Transverse colon (tissue), 4 donors: ENCODE data around the gene ZCWPW1. TPM values are rescaled to one million over a fixed set of nuclear protein-coding genes. Genes with fewer than 3 reads are reported as not detected.

Experiments
- DNase-seq: peaks from one replicate; pipeline ENCODE4 v3.0.0-alpha.2; 2019
- H3K27ac ChIP-seq, 4 donors: fragments of 200-600 bp; sonication (generic); 2 replicates each; pipeline ENCODE4 v1.5.1; 2016 to 2018; ENCODE audit warnings: inconsistent platforms in 4 of 4
- H3K27me3 ChIP-seq: fragments of 200-600 bp; sonication (generic); 2 replicates; pipeline ENCODE4 v1.5.1; 2017; ENCODE audit warnings: inconsistent platforms
- H3K36me3 ChIP-seq, 4 donors: fragments of 200-600 bp; sonication (generic); 2 replicates each; pipeline ENCODE4 v1.5.1; 2017 to 2019; ENCODE audit warnings: inconsistent platforms in 4 of 4
- H3K4me1 ChIP-seq, 4 donors: fragments of 200-600 bp; sonication (generic); 2 replicates each; pipeline ENCODE4 v1.5.1; 2017 to 2020; ENCODE audit warnings: inconsistent platforms in 4 of 4
- H3K4me3 ChIP-seq, 4 donors: fragments of 200-600 bp; sonication (generic); 1 replicate in 1 of 4; 2 replicates in 3 of 4; pipeline versions ENCODE4 v1.5.1 to v1.6.1; 2017 to 2019; ENCODE audit warnings: inconsistent platforms in 4 of 4
- H3K9me3 ChIP-seq, 2 donors: fragments of 200-600 bp; sonication (generic); 2 replicates each; pipeline ENCODE4 v1.5.1; 2017 to 2019; ENCODE audit warnings: inconsistent platforms in 2 of 2
- EP300 ChIP-seq: sonication (generic); formaldehyde crosslinking; IDR thresholded peaks from one replicate; pipeline ENCODE4 v1.6.1; 2017; ENCODE audit warnings: antibody characterized with exemption, low read depth
- POLR2A ChIP-seq: fragments of 450-650 bp; IDR thresholded peaks from one replicate; pipeline ENCODE4 v1.6.1; 2016; ENCODE audit warnings: antibody characterized with exemption, mild to moderate bottlenecking, moderate library complexity
- POLR2AphosphoS5 ChIP-seq, 3 donors: sonication (generic); formaldehyde crosslinking; IDR thresholded peaks; one replicate each; pipeline ENCODE4 v1.6.1; 2016; ENCODE audit warnings: antibody characterized with exemption in 3 of 3
- WGBS, 2 donors: methylation state at CpG; one replicate each; pipeline ENCODE4 v1.1.5; 2018; ENCODE audit warnings: low coverage in 1 of 2; 5-methylcytosine and 5-hydroxymethylcytosine counted together
- in situ Hi-C, 4 donors: fragments of 200-750 bp; cut with MboI; loops; one replicate each; pipeline versions ENCODE4 v1.15.0 to v1.15.1; 2017; ENCODE audit warnings: low sequenced_read_pairs in 3 of 4, low pct_ligation_motif_present in 1 of 4, low pct_unique_long_range_greater_than_20kb in 1 of 4
- intact Hi-C: fragments of 100-400 bp; cut with DNase I; formaldehyde crosslinking; loops from one replicate; pipeline ENCODE4 v1.15.1; 2023; ENCODE audit warnings: low total_unique reads
- total RNA-seq, 4 donors: library from RNA; depleted of rRNA; stranded (reverse); fragments of >200 nt; gene quantifications; one replicate each; pipeline ENCODE4 v1.1.0, GENCODE V29; 2016
- TF ChIP-seq, protein P1 (sequence below), 5 experiments: fragments of 200-600 bp in 3 of 5; fragments of 450-650 bp in 2 of 5; sonication (generic) in 3 of 5; IDR thresholded peaks; 1 replicate in 2 of 5; 2 replicates in 3 of 5; pipeline ENCODE4 v1.5.1; 2016 to 2017; ENCODE audit warnings: antibody characterized with exemption in 5 of 5, inconsistent platforms in 3 of 5, mild to moderate bottlenecking in 2 of 5, moderate library complexity in 1 of 5

ZCWPW1 gene
- total RNA-seq, 4 donors from 2014 or later: 0.68 to 2.4 (median 0.80) TPM; not detected in 1

DNA sequence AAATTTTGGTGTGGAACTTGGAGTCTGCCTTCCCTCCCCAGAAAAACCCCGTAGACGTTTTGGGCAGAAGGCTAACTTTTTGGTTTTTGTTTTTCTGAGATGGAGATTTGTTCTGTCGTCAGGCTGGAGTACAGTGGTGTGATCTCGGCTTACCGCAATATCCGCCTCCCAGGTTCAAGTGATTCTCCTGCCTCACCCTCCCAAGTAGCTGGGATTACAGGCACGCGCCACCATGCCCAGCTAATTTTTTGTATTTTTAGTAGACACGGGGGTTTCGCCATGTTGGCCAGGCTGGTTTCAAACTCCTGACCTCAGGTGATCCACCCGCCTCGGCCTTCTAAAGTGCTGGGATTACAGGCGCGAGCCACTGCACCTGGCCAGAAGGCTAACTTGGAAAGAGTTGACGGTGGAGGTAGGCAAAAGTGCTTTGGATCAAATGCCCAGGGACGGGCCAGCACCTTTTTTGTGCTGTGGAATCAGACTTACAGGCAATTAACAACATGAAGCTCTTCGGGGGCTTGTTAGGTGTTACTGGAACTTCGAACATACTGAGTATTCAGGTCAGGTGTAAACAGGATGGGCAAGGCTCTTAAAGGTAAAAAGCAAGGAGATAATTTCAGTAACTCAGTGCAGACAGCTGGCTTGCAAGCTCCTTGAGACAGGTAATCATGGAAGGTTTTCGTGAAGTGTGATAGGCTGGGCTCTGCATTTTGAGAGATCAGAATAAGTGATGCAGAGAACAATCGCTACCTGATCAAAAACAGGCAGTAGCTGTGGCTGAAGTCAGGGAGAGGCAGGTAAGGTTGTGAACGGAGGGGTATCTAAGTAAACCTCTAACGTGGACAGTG lies 6.0 kb upstream of the ZCWPW1 start:
- Histone ChIP-seq H3K4me1 (peaks cover 24 to 44% (median 30%) of the 10 kb centered on the region in 4 donors), H3K36me3 (peaks cover 0 to 12% (median 0%) of the 10 kb centered on the region in 4 donors), H3K4me3 (peak overlapping the region in 2 of 4 donors; percentile 62 to 85), H3K27me3 (no peaks in the 10 kb centered on the region), H3K27ac (peak overlapping the region; percentile 96 to 98 (median 97)), H3K9me3 (no peaks in the 10 kb centered on the region)
- no peak for DNase-seq
- TF ChIP-seq POLR2A (no peak), EP300 (no peak), POLR2AphosphoS5 (IDR thresholded peaks at IDR 0.05) (no peak)
- TF ChIP-seq, protein P1, sequence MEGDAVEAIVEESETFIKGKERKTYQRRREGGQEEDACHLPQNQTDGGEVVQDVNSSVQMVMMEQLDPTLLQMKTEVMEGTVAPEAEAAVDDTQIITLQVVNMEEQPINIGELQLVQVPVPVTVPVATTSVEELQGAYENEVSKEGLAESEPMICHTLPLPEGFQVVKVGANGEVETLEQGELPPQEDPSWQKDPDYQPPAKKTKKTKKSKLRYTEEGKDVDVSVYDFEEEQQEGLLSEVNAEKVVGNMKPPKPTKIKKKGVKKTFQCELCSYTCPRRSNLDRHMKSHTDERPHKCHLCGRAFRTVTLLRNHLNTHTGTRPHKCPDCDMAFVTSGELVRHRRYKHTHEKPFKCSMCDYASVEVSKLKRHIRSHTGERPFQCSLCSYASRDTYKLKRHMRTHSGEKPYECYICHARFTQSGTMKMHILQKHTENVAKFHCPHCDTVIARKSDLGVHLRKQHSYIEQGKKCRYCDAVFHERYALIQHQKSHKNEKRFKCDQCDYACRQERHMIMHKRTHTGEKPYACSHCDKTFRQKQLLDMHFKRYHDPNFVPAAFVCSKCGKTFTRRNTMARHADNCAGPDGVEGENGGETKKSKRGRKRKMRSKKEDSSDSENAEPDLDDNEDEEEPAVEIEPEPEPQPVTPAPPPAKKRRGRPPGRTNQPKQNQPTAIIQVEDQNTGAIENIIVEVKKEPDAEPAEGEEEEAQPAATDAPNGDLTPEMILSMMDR (IDR thresholded peaks at IDR 0.05): no peak
- WGBS, 2 donors: 61 to 68% methylated on average over 2 to 22 of the region's 22 CpGs
- in situ Hi-C loops (no loop called here), intact Hi-C loops (no loop called here)

DNA sequence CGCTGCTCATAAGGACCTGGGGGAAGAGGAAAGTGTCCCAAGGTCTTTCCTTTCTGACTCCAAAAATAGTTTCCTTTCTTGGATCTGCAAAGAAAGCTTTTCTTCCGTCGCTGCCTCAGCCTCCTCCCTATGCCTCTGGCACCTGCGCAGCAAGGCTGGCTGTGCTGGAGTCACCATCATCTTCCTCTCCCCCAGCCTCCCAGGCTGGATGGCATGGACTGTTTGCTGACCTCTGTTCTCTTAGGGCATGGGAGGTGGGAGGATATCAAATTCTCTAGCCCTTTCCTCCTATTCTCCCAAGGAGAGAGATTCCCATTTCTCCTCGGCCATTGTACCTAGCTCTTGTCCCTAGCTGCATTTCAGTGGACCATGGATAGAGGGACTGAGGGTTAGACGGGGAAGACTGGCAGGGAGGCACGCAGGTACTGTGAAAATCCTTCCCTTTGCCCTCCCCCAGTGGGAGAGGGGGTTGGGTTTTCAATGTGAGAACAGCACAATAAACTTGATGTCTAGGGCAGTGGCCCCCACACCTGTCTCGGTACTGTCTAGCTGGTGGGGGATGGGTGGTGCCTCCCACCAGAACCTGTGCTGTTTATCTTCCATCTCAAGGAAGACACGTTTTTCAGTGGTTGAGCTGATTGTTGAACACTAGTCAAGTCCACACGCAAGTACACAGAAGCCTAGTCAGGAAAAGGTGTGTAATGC lies 5.2 kb upstream of the ZCWPW1 start:
- intact Hi-C loops (no loop called here), in situ Hi-C loops (no loop called here)
- DNase-seq: no peak
- peaks cover 0 to 12% (median 0%) of the 10 kb centered on the region in 4 donors for H3K36me3 ChIP-seq
- H3K4me1 ChIP-seq: peaks cover 24 to 44% (median 30%) of the 10 kb centered on the region in 4 donors
- H3K27me3 ChIP-seq: no peaks in the 10 kb centered on the region
- 73 to 80% methylated on average over 3 to 10 of the region's 10 CpGs for WGBS, 2 donors
- no peak overlapping the region for H3K4me3 ChIP-seq
- peak overlapping the region in 1 of 4 donors; percentile 98 for H3K27ac ChIP-seq
- TF ChIP-seq, protein P1 (IDR thresholded peaks at IDR 0.05): no peak
- TF ChIP-seq POLR2AphosphoS5 (IDR thresholded peaks at IDR 0.05) (no peak), EP300 (no peak), POLR2A (no peak)
- H3K9me3 ChIP-seq: no peaks in the 10 kb centered on the region

DNA sequence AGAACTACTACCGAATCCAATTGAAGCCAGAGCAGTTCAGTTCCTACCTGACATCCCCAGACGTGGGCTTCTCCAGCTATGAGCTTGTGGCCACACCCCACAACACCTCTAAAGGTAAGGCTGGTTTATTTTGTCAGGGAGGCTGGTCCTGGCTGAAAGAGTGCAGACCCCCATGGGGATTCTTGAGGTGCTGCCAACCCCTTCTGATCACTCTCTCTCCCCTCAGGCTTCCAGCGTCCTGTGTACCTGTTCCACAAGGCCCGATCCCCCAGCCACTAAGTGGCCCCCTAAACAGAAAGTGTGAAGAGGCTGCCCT lies 4.7 kb upstream of the ZCWPW1 start:
- Histone ChIP-seq H3K9me3 (no peaks in the 10 kb centered on the region), H3K4me3 (no peak overlapping the region), H3K27ac (no peak overlapping the region), H3K4me1 (peaks cover 24 to 44% (median 30%) of the 10 kb centered on the region in 4 donors), H3K36me3 (peaks cover 0 to 12% (median 0%) of the 10 kb centered on the region in 4 donors), H3K27me3 (no peaks in the 10 kb centered on the region)
- 59 to 80% methylated on average over 1 to 4 of the region's 4 CpGs for WGBS, 2 donors
- in situ Hi-C loops: no loop called here
- DNase-seq: no peak
- TF ChIP-seq EP300 (no peak), POLR2AphosphoS5 (IDR thresholded peaks at IDR 0.05) (no peak), POLR2A (no peak)
- TF ChIP-seq, protein P1 (IDR thresholded peaks at IDR 0.05): no peak
- intact Hi-C loops: no loop called here

DNA sequence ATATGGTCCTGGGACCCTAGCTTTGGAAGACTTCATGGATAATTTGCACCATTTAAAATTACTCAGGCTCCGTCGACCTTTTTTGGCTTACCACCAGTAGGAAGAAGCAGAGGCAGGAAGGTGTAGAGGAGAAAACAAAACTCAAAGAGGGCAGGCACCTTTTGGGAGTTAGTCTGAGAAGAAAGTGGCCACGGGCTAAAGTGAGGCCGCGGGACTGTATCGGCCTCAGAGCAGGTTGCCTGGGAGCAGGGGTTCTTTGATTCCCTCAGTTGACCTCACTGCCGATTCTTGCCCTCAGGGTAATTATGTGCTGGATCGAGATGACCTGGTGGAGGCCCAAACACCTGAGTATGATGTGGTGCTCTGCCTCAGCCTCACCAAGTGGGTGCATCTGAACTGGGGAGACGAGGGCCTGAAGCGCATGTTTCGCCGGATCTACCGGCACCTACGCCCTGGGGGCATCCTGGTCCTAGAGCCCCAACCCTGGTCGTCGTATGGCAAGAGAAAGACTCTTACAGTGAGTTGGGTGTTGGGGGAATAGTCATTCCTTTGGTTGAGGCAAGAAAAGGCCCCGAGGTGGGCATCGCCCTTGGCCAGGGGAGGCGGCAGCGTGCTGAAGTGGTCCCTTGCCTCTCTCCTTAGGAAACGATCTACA lies 4.2 kb upstream of the ZCWPW1 start:
- intact Hi-C loops (no loop called here), in situ Hi-C loops (no loop called here)
- Histone ChIP-seq H3K36me3 (peaks cover 0 to 12% (median 0%) of the 10 kb centered on the region in 4 donors), H3K4me3 (no peak overlapping the region), H3K9me3 (no peaks in the 10 kb centered on the region), H3K27ac (no peak overlapping the region), H3K27me3 (no peaks in the 10 kb centered on the region), H3K4me1 (peaks cover 24 to 48% (median 33%) of the 10 kb centered on the region in 4 donors)
- DNase-seq: no peak
- 86 to 90% methylated on average over 4 to 21 of the region's 21 CpGs for WGBS, 2 donors
- TF ChIP-seq POLR2AphosphoS5 (IDR thresholded peaks at IDR 0.05) (no peak), POLR2A (no peak), EP300 (no peak)
- TF ChIP-seq, protein P1 (IDR thresholded peaks at IDR 0.05): no peak
